MCF 10A (cell line): ENCODE measurements around the gene SCARB2. TPM values are rescaled to one million over a fixed set of nuclear protein-coding genes. Genes with fewer than 3 reads are reported as not detected.

Source experiments
- Bru-seq: library from RNA; stranded (reverse); fragments of 400-500 nt; gene quantifications from one replicate; lab custom pipeline; 2021; lab: Mats Ljungman, UMichigan
- BruChase-seq, 2 experiments: library from RNA; stranded (reverse); fragments of 400-500 nt; gene quantifications; one replicate each; lab custom pipeline; 2021; lab: Mats Ljungman, UMichigan
- BruUV-seq: library from RNA; stranded (reverse); fragments of 400-500 nt; replicated peaks from 2 replicates; lab custom pipeline; 2021; lab: Mats Ljungman, UMichigan
- CTCF ChIA-PET: fragments of 300-600 bp; sonication (Branson Sonifier 250); formaldehyde crosslinking; extraction: SDS; loops from one replicate; lab custom pipeline; 2021; ENCODE audit warnings: antibody characterized with exemption, inconsistent platforms; lab: Yijun Ruan, JAX
- POLR2A ChIA-PET: fragments of 300-600, 350-650 bp; sonication (Branson Sonifier 250); formaldehyde crosslinking; extraction: SDS; loops from one replicate; lab custom pipeline; 2020; ENCODE audit warnings: antibody characterized with exemption, inconsistent platforms; lab: Yijun Ruan, JAX
- DNase-seq: peaks from one replicate; pipeline ENCODE4 v3.0.0-alpha.2; 2018; ENCODE audit not compliant: unreplicated experiment
- H3K27ac Mint-ChIP-seq: one replicate; pipeline ENCODE4 v1.8.0; 2022; ENCODE audit warnings: mild to moderate bottlenecking, low read depth, mixed read lengths; ENCODE audit not compliant: unreplicated experiment
- H3K27me3 Mint-ChIP-seq: one replicate; pipeline ENCODE4 v1.8.0; 2022; ENCODE audit warnings: mixed read lengths; ENCODE audit not compliant: insufficient read depth, unreplicated experiment
- H3K36me3 Mint-ChIP-seq: one replicate; pipeline ENCODE4 v1.8.0; 2022; ENCODE audit warnings: mild to moderate bottlenecking, moderate library complexity, mixed read lengths; ENCODE audit not compliant: insufficient read depth, unreplicated experiment
- H3K4me1 Mint-ChIP-seq: one replicate; pipeline ENCODE4 v1.8.0; 2022; ENCODE audit warnings: mixed read lengths; ENCODE audit not compliant: insufficient read depth, unreplicated experiment
- H3K4me3 Mint-ChIP-seq: one replicate; pipeline ENCODE4 v1.8.0; 2022; ENCODE audit warnings: mild to moderate bottlenecking, moderate library complexity, mixed read lengths; ENCODE audit not compliant: unreplicated experiment
- H3K9me3 Mint-ChIP-seq: one replicate; pipeline ENCODE4 v1.8.0; 2022; ENCODE audit warnings: mixed read lengths; ENCODE audit not compliant: unreplicated experiment
- CTCF ChIP-seq: fragments of 200-600 bp; IDR thresholded peaks from one replicate; pipeline ENCODE4 v1.8.0; 2022; ENCODE audit warnings: antibody characterized with exemption, mild to moderate bottlenecking; ENCODE audit not compliant: unreplicated experiment
- intact Hi-C: fragments of 100-400 bp; cut with micrococcal nuclease; formaldehyde crosslinking; loops from 2 replicates; pipeline ENCODE4 v1.14.1; 2022
- long read RNA-seq: library from polyadenylated mRNA; stranded (forward); transcript quantifications from one replicate; pipeline ENCODE4 v2.0.0, GENCODE V29; 2022
- total RNA-seq: library from RNA; stranded (reverse); gene quantifications from 2 replicates; pipeline ENCODE4 v1.2.3, GENCODE V29; 2022

The SCARB2 gene, protein sequence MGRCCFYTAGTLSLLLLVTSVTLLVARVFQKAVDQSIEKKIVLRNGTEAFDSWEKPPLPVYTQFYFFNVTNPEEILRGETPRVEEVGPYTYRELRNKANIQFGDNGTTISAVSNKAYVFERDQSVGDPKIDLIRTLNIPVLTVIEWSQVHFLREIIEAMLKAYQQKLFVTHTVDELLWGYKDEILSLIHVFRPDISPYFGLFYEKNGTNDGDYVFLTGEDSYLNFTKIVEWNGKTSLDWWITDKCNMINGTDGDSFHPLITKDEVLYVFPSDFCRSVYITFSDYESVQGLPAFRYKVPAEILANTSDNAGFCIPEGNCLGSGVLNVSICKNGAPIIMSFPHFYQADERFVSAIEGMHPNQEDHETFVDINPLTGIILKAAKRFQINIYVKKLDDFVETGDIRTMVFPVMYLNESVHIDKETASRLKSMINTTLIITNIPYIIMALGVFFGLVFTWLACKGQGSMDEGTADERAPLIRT
- total RNA-seq (67.2 and 71.4 TPM in 2 replicates), Bru-seq, nascent RNA (percentile 75 among the genes with signal in this experiment), BruChase-seq, experiment 1, labeled RNA remaining after a 6-hour chase (percentile 88 among the genes with signal in this experiment), BruChase-seq, experiment 2, labeled RNA remaining after a 2-hour chase (percentile 75 among the genes with signal in this experiment)
- long read RNA-seq, full-length matches to known transcripts = 35 of 52 reads
- long read RNA-seq, partial matches to known transcripts = 4 of 52 reads
- long read RNA-seq, other reads (novel, unspliced or antisense) = 13 of 52 reads

- POLR2A ChIA-PET = interaction anchor here (0.6 to 10.1 kb wide), 20 partner anchors 9 to 476 kb away, joined by 3 to 90 read pairs (median 5); partner anchors contain the start of genes FAM47E, NUP54, SHROOM3 and STBD1
- intact Hi-C loops = loop anchor here (1.0 to 5.0 kb wide), 4 partner anchors 15 to 94 kb away; partner anchors contain the start of genes FAM47E and STBD1
These were observed at the start of gene SCARB2 for GRCh38 chr4:76213415-76214176. SCARB2 (minus strand) TSS chr4:76213824; CDS start chr4:76213543, 281 bp downstream.

GRCh38 chr4:76260571-76260970, 46.9 kb upstream of the SCARB2 start:
- no peak for DNase-seq
- no peak for TF ChIP-seq CTCF
- Mint-ChIP-seq H3K27me3 (no peaks in the 10 kb centered on the region), H3K4me3 (no peak overlapping the region), H3K36me3 (no peaks in the 10 kb centered on the region), H3K27ac (no peak overlapping the region), H3K4me1 (no peaks in the 10 kb centered on the region), H3K9me3 (no peaks in the 10 kb centered on the region)
- ChIA-PET POLR2A (interaction anchor here (1.0 kb wide), 1 partner anchor 18 kb away, joined by 4 read pairs; no protein-coding TSS in a partner anchor), CTCF (no interaction called here)
- no TSS peak for BruUV-seq
- intact Hi-C loops = no loop called here

More at GRCh38 chr4:76213415-76214176, at the start of gene SCARB2:
- H3K27me3 Mint-ChIP-seq = no peaks in the 10 kb centered on the region
- peak within 1 kb of the TSS; percentile 74 for H3K4me3 Mint-ChIP-seq
- H3K9me3 Mint-ChIP-seq = no peaks in the 10 kb centered on the region
- TF ChIP-seq CTCF = no peak
- peaks cover 4% of the 10 kb centered on the region for H3K36me3 Mint-ChIP-seq
- CTCF ChIA-PET = interaction anchor here (0.7 to 2.4 kb wide), 4 partner anchors 34 to 212 kb away, joined by 3 to 7 read pairs (median 3); no protein-coding TSS in a partner anchor
- peak; percentile 83 for DNase-seq
- H3K4me1 Mint-ChIP-seq = peaks cover 50% of the 10 kb centered on the region
- peak within 1 kb of the TSS; percentile 78 for H3K27ac Mint-ChIP-seq
- BruUV-seq = no TSS peak

- TF ChIP-seq CTCF = no peak
- Mint-ChIP-seq H3K4me1 (no peaks in the 10 kb centered on the region), H3K36me3 (no peaks in the 10 kb centered on the region), H3K27ac (no peak overlapping the region), H3K4me3 (no peak overlapping the region), H3K27me3 (peaks cover 22% of the 10 kb centered on the region), H3K9me3 (no peaks in the 10 kb centered on the region)
- ChIA-PET CTCF (no interaction called here), POLR2A (no interaction called here)
- no peak for DNase-seq
- intact Hi-C loops = loop anchor here (10.0 kb wide), 1 partner anchor 117 kb away; no protein-coding TSS in a partner anchor
- no TSS peak for BruUV-seq
These were observed 44.2 kb upstream of the SCARB2 start for GRCh38 chr4:76257824-76258223.
